ENCODE data around the gene KCTD5. TPM values are rescaled to one million over a fixed set of nuclear protein-coding genes. Genes with fewer than 3 reads are reported as not detected.

Gene KCTD5
- total RNA-seq, 1 experiment from 2014 or later = 42.1 TPM

- H2AFZ ChIP-seq (ENCODE audit: low read depth, low read length, poor library complexity, severe bottlenecking) = no peak overlapping the region
- H3K4me2 ChIP-seq (ENCODE audit: low read length) = no peak overlapping the region
- CTCF ChIA-PET = no interaction called here
- TF ChIP-seq CEBPB (IDR thresholded peaks at IDR 0.05; ENCODE audit: low read depth) (no peak), EZH2 (IDR thresholded peaks at IDR 0.05) (no peak)
- no peaks in the 10 kb centered on the region for H4K20me1 ChIP-seq (ENCODE audit: insufficient read depth)
- DNase-seq (ENCODE audit: low read depth, low spot score) = no peak
- peaks cover 0 to 3% of the 10 kb centered on the region in 2 experiments; a peak in 2 of 4 replicates for H3K4me1 ChIP-seq (ENCODE audit: control insufficient read depth in 1 of 2, insufficient read depth in 2 of 2, low read length in 2 of 2)
- no peak overlapping the region for H3K9ac ChIP-seq (ENCODE audit: low read length)
- no peak overlapping the region; the same call in 1 of the 2 replicates for H3K27ac ChIP-seq (ENCODE audit: low read depth, low read length)
- no peaks in the 10 kb centered on the region for H3K9me2 ChIP-seq (ENCODE audit: insufficient read depth)
- H3K9me3 ChIP-seq (ENCODE audit: control insufficient read depth in 1 of 2, insufficient read depth in 1 of 2, low read depth in 1 of 2, low read length in 2 of 2) = no peaks in the 10 kb centered on the region
- no peak for ATAC-seq
- intact Hi-C loops (cut with micrococcal nuclease) = no loop called here
- BruUV-seq (replicated peaks) = no TSS peak
- H3K79me2 ChIP-seq (ENCODE audit: insufficient read depth, low read length) = peaks cover 54% of the 10 kb centered on the region
- H3K4me3 ChIP-seq (replicated peaks in 1 of 2; ENCODE audit: low read depth in 1 of 2, low read length in 2 of 2) = no peak overlapping the region
- RAD21 ChIA-PET (ENCODE audit: low non-redundant PET in 1 of 2, low total read pairs in 2 of 2, uncharacterized antibody in 2 of 2, unreplicated experiment in 2 of 2) = no interaction called here
- POLR2A ChIA-PET = no interaction called here
- H3K27me3 ChIP-seq (ENCODE audit: insufficient read depth, low read length) = no peaks in the 10 kb centered on the region
- no peaks in the 10 kb centered on the region; a peak in 1 of 4 replicates for H3K36me3 ChIP-seq (ENCODE audit: control insufficient read depth in 1 of 2, insufficient read depth in 2 of 2, low read length in 2 of 2)
Measured at GRCh38 chr16:2689968-2690801, 7.9 kb downstream of the KCTD5 start.

DNA sequence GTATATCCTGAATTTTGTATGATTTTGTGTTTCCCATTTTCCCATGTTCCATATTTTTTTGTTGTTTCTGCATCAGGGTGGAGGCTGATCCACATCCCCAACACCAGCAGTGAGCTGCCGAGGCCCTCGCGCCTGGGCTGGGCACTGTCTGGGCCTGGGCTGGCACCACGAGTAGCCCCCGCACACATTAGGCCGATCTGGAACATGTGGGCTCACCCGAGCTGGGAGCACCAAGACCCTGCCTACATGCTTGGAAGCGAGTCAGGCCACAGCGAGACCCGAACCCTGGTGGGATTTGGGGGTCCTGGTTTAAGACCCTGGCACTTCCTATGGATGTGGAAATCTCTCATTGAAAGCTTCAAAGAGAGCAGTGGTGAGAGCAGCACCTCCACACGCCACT is 8.5 kb downstream of the KCTD5 start:
- no peaks in the 10 kb centered on the region; a peak in 1 of 4 replicates for H3K36me3 ChIP-seq (ENCODE audit: control insufficient read depth in 1 of 2, insufficient read depth in 2 of 2, low read length in 2 of 2)
- ChIA-PET CTCF (no interaction called here), RAD21 (ENCODE audit: low non-redundant PET in 1 of 2, low total read pairs in 2 of 2, uncharacterized antibody in 2 of 2, unreplicated experiment in 2 of 2) (no interaction called here), POLR2A (interaction anchor here (0.8 kb wide), 1 partner anchor 8 kb away, joined by 3 read pairs; the partner anchor contains the start of gene KCTD5)
- H3K27ac ChIP-seq (ENCODE audit: low read depth, low read length) = no peak overlapping the region
- peaks cover 54% of the 10 kb centered on the region for H3K79me2 ChIP-seq (ENCODE audit: insufficient read depth, low read length)
- no peaks in the 10 kb centered on the region for H4K20me1 ChIP-seq (ENCODE audit: insufficient read depth)
- DNase-seq (ENCODE audit: low read depth, low spot score) (no peak), ATAC-seq (no peak)
- no peaks in the 10 kb centered on the region for H3K9me2 ChIP-seq (ENCODE audit: insufficient read depth)
- no peaks in the 10 kb centered on the region for H3K9me3 ChIP-seq (ENCODE audit: control insufficient read depth in 1 of 2, insufficient read depth in 1 of 2, low read depth in 1 of 2, low read length in 2 of 2)
- peaks cover 0 to 3% of the 10 kb centered on the region in 2 experiments; a peak in 2 of 4 replicates for H3K4me1 ChIP-seq (ENCODE audit: control insufficient read depth in 1 of 2, insufficient read depth in 2 of 2, low read length in 2 of 2)
- H3K27me3 ChIP-seq (ENCODE audit: insufficient read depth, low read length) = no peaks in the 10 kb centered on the region
- BruUV-seq (replicated peaks) = no TSS peak
- H3K4me3 ChIP-seq (replicated peaks in 1 of 2; ENCODE audit: low read depth in 1 of 2, low read length in 2 of 2) = no peak overlapping the region
- no peak overlapping the region for H3K4me2 ChIP-seq (ENCODE audit: low read length)
- H3K9ac ChIP-seq (ENCODE audit: low read length) = no peak overlapping the region
- intact Hi-C loops (cut with micrococcal nuclease) = no loop called here
- TF ChIP-seq SP1 (IDR thresholded peaks at IDR 0.05; ENCODE audit: low read depth) (no peak), CBX3 (IDR thresholded peaks at IDR 0.05; ENCODE audit: low read depth) (no peak), EGR1 (IDR thresholded peaks at IDR 0.05; ENCODE audit: low read depth) (no peak)
- TF ChIP-seq, protein P1, sequence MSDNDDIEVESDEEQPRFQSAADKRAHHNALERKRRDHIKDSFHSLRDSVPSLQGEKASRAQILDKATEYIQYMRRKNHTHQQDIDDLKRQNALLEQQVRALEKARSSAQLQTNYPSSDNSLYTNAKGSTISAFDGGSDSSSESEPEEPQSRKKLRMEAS (IDR thresholded peaks at IDR 0.05) = no peak
- H2AFZ ChIP-seq (ENCODE audit: low read depth, low read length, poor library complexity, severe bottlenecking) = no peak overlapping the region
